Psoas muscle (tissue), 8 donors: ENCODE data around the gene TRIM3. TPM values are rescaled to one million over a fixed set of nuclear protein-coding genes. Genes with fewer than 3 reads are reported as not detected.

ENCODE experiments used
- ATAC-seq, 4 donors: fragments of 200-7000 bp; cut with Tn5 transposase; one replicate each; pipeline ENCODE4 v1.9.1; 2020; ENCODE audit warnings: moderate library complexity in 3 of 4, mild to moderate bottlenecking in 2 of 4
- DNase-seq, 2 donors: peaks; one replicate each; pipeline ENCODE4 v3.0.0-alpha.2; 2020
- H3K27ac ChIP-seq: fragments of 200-600 bp; one replicate; pipeline ENCODE4 v1.8.0; 2022
- H3K27me3 ChIP-seq, 3 donors: fragments of 200-600 bp in 1 of 3; one replicate each; pipeline versions ENCODE4 v1.6.1 to v1.8.0; 2013 to 2022; ENCODE audit warnings: low read length in 2 of 3, mild to moderate bottlenecking in 2 of 3, moderate library complexity in 1 of 3; ENCODE audit not compliant: insufficient read depth in 3 of 3
- H3K36me3 ChIP-seq, 2 donors: fragments of 200-600 bp in 1 of 2; one replicate each; pipeline versions ENCODE4 v1.6.1 to v1.8.0; 2013 to 2022; ENCODE audit warnings: low read depth in 1 of 2, mild to moderate bottlenecking in 1 of 2, moderate library complexity in 1 of 2; ENCODE audit not compliant: insufficient read depth in 1 of 2
- H3K4me1 ChIP-seq: fragments of 200-600 bp; one replicate; pipeline ENCODE4 v1.8.0; 2022
- H3K4me3 ChIP-seq: fragments of 200-600 bp; one replicate; pipeline ENCODE4 v1.8.0; 2022; ENCODE audit warnings: mild to moderate bottlenecking
- H3K9me3 ChIP-seq: fragments of 200-600 bp; one replicate; pipeline ENCODE4 v1.8.0; 2022
- WGBS, 3 donors: extraction: QIAGEN DNeasy Blood & Tissue Kit; methylation state at CpG; one replicate each; pipeline versions ENCODE4 v1.1.6 to v1.1.7; 2013; 5-methylcytosine and 5-hydroxymethylcytosine counted together
- intact Hi-C, 2 donors: fragments of 100-400 bp; cut with DNase I; formaldehyde crosslinking; loops; one replicate each; pipeline versions ENCODE4 v1.11.0 to v1.14.2; 2022
- polyA plus RNA-seq, 3 donors: library from polyadenylated mRNA; stranded (reverse); fragments of 200-250 nt; gene quantifications; one replicate each; pipeline ENCODE4 v1.2.3, GENCODE V29; 2013
- total RNA-seq, 4 donors: library from RNA; stranded (reverse); fragmentation: NEBNext Ultra II Directional in 2 of 4; extraction: Animal tissue kit (Norgen Biotek cat#: 25700) in 2 of 4; gene quantifications; one replicate each; pipeline versions ENCODE4 v1.2.1 to v1.2.4, GENCODE V29; 2021 to 2023
- TF ChIP-seq, protein P1 (sequence below): fragments of 200-600 bp; IDR thresholded peaks from one replicate; pipeline ENCODE4 v1.8.0; 2022; ENCODE audit warnings: antibody characterized with exemption
- donor health status: healthy with polysubstance abuse.
- donor health status: DM: no; HTN: no; CAD: no; lungs with moderate emphysema.
- donor health status: Bipolar disorder and iron deficiency.
- donor health status: healthy.
- donor health status: DM: yes; HTN: yes; CAD: no.
- donor health status: DM: no; HTN: no; CAD: no.
- donor health status: DM: no; HTN: no; CAD: no.
- donor health status: DM: yes; HTN: yes; CAD: no.

The TRIM3 gene
- total and polyA plus RNA-seq, 7 donors, result 9.6 to 15.3 (median 12.5) TPM

DNA sequence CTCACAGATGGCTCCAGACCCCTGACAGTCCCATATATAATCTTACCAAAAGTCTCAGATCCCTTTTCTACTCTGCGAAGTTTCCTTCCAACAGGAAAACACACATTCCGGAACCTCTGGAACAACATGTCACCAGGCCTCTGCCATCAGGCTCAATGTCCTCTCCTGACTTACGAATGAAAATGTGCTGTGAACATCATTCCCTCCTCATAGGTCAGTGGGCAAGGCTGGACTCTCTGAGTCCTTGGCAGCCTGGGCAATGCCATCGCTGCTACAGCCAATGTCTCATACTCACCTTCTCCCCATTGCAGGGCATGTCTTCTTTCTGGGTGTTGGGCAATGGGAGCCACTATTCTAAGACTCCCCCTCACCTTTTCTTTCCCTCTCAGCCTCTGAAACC, 31.3 kb downstream of the TRIM3 start:
- WGBS, 3 donors, result 83 to 90% (median 89%) methylated on average over 4 of the region's 4 CpGs
- H3K27ac ChIP-seq, result no peak overlapping the region
- intact Hi-C loops, result loop anchor here in 1 of 2 donors (2.0 kb wide), 1 partner anchor 62 kb away; no protein-coding TSS in a partner anchor
- TF ChIP-seq, protein P1, sequence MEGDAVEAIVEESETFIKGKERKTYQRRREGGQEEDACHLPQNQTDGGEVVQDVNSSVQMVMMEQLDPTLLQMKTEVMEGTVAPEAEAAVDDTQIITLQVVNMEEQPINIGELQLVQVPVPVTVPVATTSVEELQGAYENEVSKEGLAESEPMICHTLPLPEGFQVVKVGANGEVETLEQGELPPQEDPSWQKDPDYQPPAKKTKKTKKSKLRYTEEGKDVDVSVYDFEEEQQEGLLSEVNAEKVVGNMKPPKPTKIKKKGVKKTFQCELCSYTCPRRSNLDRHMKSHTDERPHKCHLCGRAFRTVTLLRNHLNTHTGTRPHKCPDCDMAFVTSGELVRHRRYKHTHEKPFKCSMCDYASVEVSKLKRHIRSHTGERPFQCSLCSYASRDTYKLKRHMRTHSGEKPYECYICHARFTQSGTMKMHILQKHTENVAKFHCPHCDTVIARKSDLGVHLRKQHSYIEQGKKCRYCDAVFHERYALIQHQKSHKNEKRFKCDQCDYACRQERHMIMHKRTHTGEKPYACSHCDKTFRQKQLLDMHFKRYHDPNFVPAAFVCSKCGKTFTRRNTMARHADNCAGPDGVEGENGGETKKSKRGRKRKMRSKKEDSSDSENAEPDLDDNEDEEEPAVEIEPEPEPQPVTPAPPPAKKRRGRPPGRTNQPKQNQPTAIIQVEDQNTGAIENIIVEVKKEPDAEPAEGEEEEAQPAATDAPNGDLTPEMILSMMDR, result no peak
- no peaks in the 10 kb centered on the region for H3K4me1 ChIP-seq
- DNase-seq (no peak), ATAC-seq (no peak)
- H3K27me3 ChIP-seq, result no peaks in the 10 kb centered on the region
- no peak overlapping the region for H3K4me3 ChIP-seq
- no peaks in the 10 kb centered on the region for H3K9me3 ChIP-seq
- peaks cover 0 to 3% of the 10 kb centered on the region in 2 donors for H3K36me3 ChIP-seq

DNA sequence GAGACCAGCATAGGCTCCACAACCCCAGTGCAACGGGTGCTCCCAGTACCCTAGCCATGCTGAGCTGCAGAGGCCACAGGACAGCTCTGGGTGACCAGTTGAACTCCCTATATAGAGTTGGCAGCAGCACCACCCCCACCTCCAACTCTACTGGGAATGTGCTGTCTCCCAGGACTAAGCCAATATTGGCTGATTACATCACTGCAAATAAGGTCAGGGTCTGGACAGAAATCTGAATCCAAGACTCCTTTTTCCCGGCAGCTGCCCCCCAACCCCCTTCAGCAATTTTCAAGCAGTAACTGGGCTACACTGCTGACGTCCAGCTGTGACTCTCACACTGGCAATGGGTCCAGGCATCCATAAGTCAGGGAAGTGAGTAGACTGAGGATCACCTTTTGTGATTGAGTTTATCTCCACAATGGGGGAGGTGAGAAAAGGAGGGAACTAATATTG, 32.8 kb downstream of the TRIM3 start, which contains the start of gene HPX:
Gene HPX (minus strand): TSS at position 82 of the 453 bp plus-strand sequence. CDS start 24 bp downstream, at position 58.
- H3K27ac ChIP-seq, result no peak within 1 kb of the TSS
- intact Hi-C loops, result loop anchor here in 1 of 2 donors (2.0 kb wide), 1 partner anchor 66 kb away; no protein-coding TSS in a partner anchor
- TF ChIP-seq, protein P1, result no peak
- H3K4me3 ChIP-seq, result no peak within 1 kb of the TSS
- ATAC-seq (no peak), DNase-seq (no peak)
- H3K4me1 ChIP-seq, result no peaks in the 10 kb centered on the region
- 63 to 76% (median 63%) methylated on average over 3 of the region's 3 CpGs for WGBS, 3 donors
- no peaks in the 10 kb centered on the region for H3K9me3 ChIP-seq
- H3K27me3 ChIP-seq, result no peaks in the 10 kb centered on the region
- no peaks in the 10 kb centered on the region for H3K36me3 ChIP-seq

DNA sequence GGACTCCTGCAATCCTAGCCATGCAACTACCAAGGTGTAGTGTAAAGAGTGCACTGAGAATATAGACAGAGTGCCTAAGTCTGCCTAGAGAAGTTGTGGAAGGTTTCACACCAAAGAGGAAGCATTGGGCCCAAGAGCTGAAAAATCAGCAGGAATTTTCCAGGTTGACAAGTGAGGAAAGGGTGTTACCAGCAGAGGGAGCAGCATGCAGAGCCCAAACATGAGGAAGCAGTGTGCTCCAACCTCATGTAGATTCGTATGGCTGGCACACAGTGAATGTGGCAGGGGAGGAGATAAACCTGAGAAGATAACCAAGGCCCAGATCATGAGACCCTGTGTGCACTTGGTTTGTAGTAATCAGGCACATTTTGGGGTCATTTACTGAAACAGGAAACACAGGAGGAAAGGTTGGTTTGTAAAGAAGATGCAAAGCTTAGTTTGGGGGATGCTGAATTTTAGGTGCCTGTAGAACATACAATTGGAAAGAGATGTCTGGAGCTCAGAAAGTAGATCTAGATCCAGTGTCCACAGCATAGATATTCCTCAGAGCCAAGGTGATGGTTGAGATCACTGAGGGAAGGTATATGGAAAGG, 34.7 kb downstream of the TRIM3 start:
- no peaks in the 10 kb centered on the region for H3K4me1 ChIP-seq
- no peak overlapping the region for H3K4me3 ChIP-seq
- H3K9me3 ChIP-seq, result no peaks in the 10 kb centered on the region
- no peak overlapping the region for H3K27ac ChIP-seq
- TF ChIP-seq, protein P1, result peak; percentile 65
- intact Hi-C loops, result no loop called here
- no peaks in the 10 kb centered on the region for H3K27me3 ChIP-seq
- no peaks in the 10 kb centered on the region for H3K36me3 ChIP-seq
- WGBS, 3 donors, result 0 to 7% (median 4%) methylated on average over 1 of the region's 1 CpG
- ATAC-seq (peak; percentile 73 to 78 (median 74)), DNase-seq (no peak)

DNA sequence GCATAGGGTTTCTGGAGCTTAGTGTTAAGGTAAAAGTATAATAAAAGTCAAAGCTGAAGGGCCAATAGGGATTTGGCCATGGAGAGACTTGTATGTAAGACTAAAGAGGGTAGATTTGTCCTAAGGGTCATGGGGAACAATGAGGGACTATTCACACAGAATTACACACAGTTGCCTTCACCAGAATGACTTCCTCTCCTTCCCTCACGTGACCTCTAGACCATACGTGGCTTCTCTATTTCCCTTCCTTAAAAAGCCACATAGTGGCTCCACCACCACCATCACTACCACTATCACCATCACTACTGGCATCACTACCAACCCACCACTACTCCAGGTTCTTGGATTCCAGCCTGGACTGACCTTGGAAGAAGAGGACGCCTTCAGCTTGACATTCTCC, 35.7 kb downstream of the TRIM3 start:
- Histone ChIP-seq H3K4me1 (no peaks in the 10 kb centered on the region), H3K4me3 (no peak overlapping the region), H3K36me3 (no peaks in the 10 kb centered on the region), H3K27ac (no peak overlapping the region), H3K27me3 (no peaks in the 10 kb centered on the region), H3K9me3 (no peaks in the 10 kb centered on the region)
- TF ChIP-seq, protein P1, result no peak
- intact Hi-C loops, result no loop called here
- ATAC-seq (no peak), DNase-seq (no peak)
- 55 to 66% (median 61%) methylated on average over 3 of the region's 3 CpGs for WGBS, 3 donors
